AG10803 (cell line): ENCODE data around the gene KRT32.
"Not testable (repeated sequence)": the region's sequence is repeated elsewhere in the genome, so short reads cannot be mapped to it uniquely, and the experiment has no call there.

Experiments used
- DNase-seq: peaks from one replicate; pipeline ENCODE4 v3.0.0; 2010; ENCODE audit warnings: low read depth
- H3K4me3 ChIP-seq: 2 replicates; pipeline ENCODE4 v1.5.1; 2011; ENCODE audit warnings: mild to moderate bottlenecking, low read length, control low read depth
- CTCF ChIP-seq: conservative IDR thresholded peaks from 2 replicates; pipeline ENCODE4 v1.5.1; 2011; ENCODE audit warnings: mild to moderate bottlenecking, low read length, control low read depth, inconsistent platforms

Gene KRT32

GRCh38 chr17:41429667-41430066 is 37.5 kb downstream of the KRT32 start:
- H3K4me3 ChIP-seq: no peak overlapping the region
- DNase-seq: no peak
- no peak for TF ChIP-seq CTCF

- no peak for TF ChIP-seq CTCF
- H3K4me3 ChIP-seq: no peak overlapping the region
- peak; percentile 18 for DNase-seq
Observed at GRCh38 chr17:41428591-41429291, 38.4 kb downstream of the KRT32 start.

GRCh38 chr17:41424111-41424635 is 43.0 kb downstream of the KRT32 start, which contains the start of gene KRT37:
KRT37 (minus strand) TSS chr17:41424585; CDS start chr17:41424523, 62 bp downstream.
- no peak for TF ChIP-seq CTCF
- no peak for DNase-seq
- no peak within 1 kb of the TSS for H3K4me3 ChIP-seq

- H3K4me3 ChIP-seq, DNase-seq: not testable (repeated sequence)
Observed at GRCh38 chr17:41422586-41422985, 44.6 kb downstream of the KRT32 start.

GRCh38 chr17:41421617-41422016 is 45.6 kb downstream of the KRT32 start:
- no peak overlapping the region for H3K4me3 ChIP-seq
- no peak for DNase-seq
- TF ChIP-seq CTCF: no peak

GRCh38 chr17:41421116-41421515 is 46.1 kb downstream of the KRT32 start:
- peak; percentile 48 for DNase-seq
- H3K4me3 ChIP-seq: no peak overlapping the region
- TF ChIP-seq CTCF: no peak

- DNase-seq: peak; percentile 53
- H3K4me3 ChIP-seq: no peak overlapping the region
- TF ChIP-seq CTCF: no peak
Observed at GRCh38 chr17:41420134-41420533, 47.1 kb downstream of the KRT32 start.
